Natural killer cell (primary cell): ENCODE results near the gene PLD4. TPM values are rescaled to one million over a fixed set of nuclear protein-coding genes. Genes with fewer than 3 reads are reported as not detected.
A peak's percentile ranks its signal among the peaks of the same experiment; 100 is the strongest.
"Not testable (repeated sequence)": the region's sequence is repeated elsewhere in the genome, so short reads cannot be mapped to it uniquely, and the experiment has no call there.

Experiments used
- ATAC-seq, 3 donors: fragments of 150-1000 bp in 2 of 3; fragments of 200-7000 bp in 1 of 3; cut with Tn5 transposase; 1 replicate in 1 of 3; 2 replicates in 2 of 3; pipeline ENCODE4 v1.10.0; 2021; ENCODE audit warnings: mild to moderate bottlenecking in 2 of 3, moderate library complexity in 2 of 3
- DNase-seq, 2 donors: peaks; one replicate each; pipeline versions ENCODE4 v3.0.0 to v3.0.0-alpha.2; 2013 to 2021; ENCODE audit warnings: mixed read lengths in 1 of 2
- H3K27ac ChIP-seq: one replicate; pipeline ENCODE4 v1.5.1; 2013; ENCODE audit warnings: mild to moderate bottlenecking, low read length
- H3K27me3 ChIP-seq: one replicate; pipeline ENCODE4 v1.6.1; 2013; ENCODE audit warnings: low read length; ENCODE audit not compliant: control insufficient read depth, insufficient read depth
- H3K36me3 ChIP-seq: one replicate; pipeline ENCODE4 v1.6.1; 2013; ENCODE audit warnings: low read length; ENCODE audit not compliant: control insufficient read depth, insufficient read depth
- H3K4me1 ChIP-seq: one replicate; pipeline ENCODE4 v1.6.1; 2013; ENCODE audit warnings: low read length; ENCODE audit not compliant: control insufficient read depth, insufficient read depth
- H3K4me3 ChIP-seq: one replicate; pipeline ENCODE4 v1.5.1; 2013; ENCODE audit warnings: low read length
- H3K9me3 ChIP-seq: one replicate; pipeline ENCODE4 v1.6.1; 2013; ENCODE audit warnings: low read length; ENCODE audit not compliant: control insufficient read depth, insufficient read depth
- H3K27ac Mint-ChIP-seq, 2 donors: one replicate each; pipeline ENCODE4 v1.8.0; 2022; ENCODE audit warnings: mild to moderate bottlenecking in 2 of 2, mixed read lengths in 2 of 2, moderate library complexity in 1 of 2
- H3K27me3 Mint-ChIP-seq, 2 donors: one replicate each; pipeline ENCODE4 v1.8.0; 2022; ENCODE audit warnings: low read depth in 2 of 2, mixed read lengths in 2 of 2
- H3K36me3 Mint-ChIP-seq: one replicate; pipeline ENCODE4 v1.8.0; 2022; ENCODE audit warnings: mixed read lengths
- H3K4me1 Mint-ChIP-seq, 2 donors: one replicate each; pipeline ENCODE4 v1.8.0; 2022; ENCODE audit warnings: mixed read lengths in 2 of 2
- H3K4me3 Mint-ChIP-seq: one replicate; pipeline ENCODE4 v1.8.0; 2022; ENCODE audit warnings: mild to moderate bottlenecking, moderate library complexity, mixed read lengths
- H3K9me3 Mint-ChIP-seq, 2 donors: one replicate each; pipeline ENCODE4 v1.8.0; 2022; ENCODE audit warnings: mixed read lengths in 2 of 2
- WGBS: methylation state at CpG from one replicate; pipeline ENCODE4 v1.1.7; 2013; ENCODE audit warnings: missing lambda C conversion rate; ENCODE audit not compliant: insufficient coverage; 5-methylcytosine and 5-hydroxymethylcytosine counted together
- intact Hi-C: fragments of 100-400 bp; cut with micrococcal nuclease; formaldehyde crosslinking; loops from one replicate; pipeline ENCODE4 v1.14.2; 2022
- total RNA-seq, 4 donors: library from RNA; stranded (reverse); fragments of 120-200 nt in 1 of 4; gene quantifications; one replicate each; pipeline versions ENCODE4 v1.2.3 to v1.2.4, GENCODE V29; 2013 to 2022
- TF ChIP-seq, protein P1 (sequence below): fragments of 200-600 bp; IDR thresholded peaks from one replicate; pipeline ENCODE4 v1.8.0; 2022; ENCODE audit warnings: antibody characterized with exemption

PLD4 gene
- total RNA-seq, 3 donors from 2014 or later (not counting 1 experiment from before 2014, with no cell fraction given) = 1.7 to 7.2 (median 2.9) TPM

DNA sequence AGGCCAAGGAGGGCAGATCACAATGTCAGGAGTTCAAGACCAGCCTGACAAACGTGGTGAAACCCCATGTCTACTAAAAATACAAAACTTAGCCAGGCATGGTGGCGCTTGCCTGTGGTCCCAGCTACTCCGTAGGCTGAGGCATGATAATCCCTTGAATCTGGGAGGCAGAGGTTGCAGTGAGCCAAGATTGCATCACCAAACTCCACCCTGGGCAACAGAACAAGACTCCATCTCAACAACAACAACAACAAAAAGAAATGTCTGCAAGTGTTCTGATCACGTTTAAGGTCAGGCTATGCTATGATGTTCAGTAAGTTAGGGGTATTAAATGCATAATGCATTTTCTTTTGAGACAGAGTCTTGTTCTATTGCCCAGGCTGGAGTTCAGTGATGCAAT, 6.7 kb upstream of the PLD4 start:
- Mint-ChIP-seq H3K4me3 (no peak overlapping the region), H3K9me3 (no peaks in the 10 kb centered on the region), H3K4me1 (no peaks in the 10 kb centered on the region), H3K27me3 (peaks cover 14 to 18% of the 10 kb centered on the region in 2 donors), H3K27ac (no peak overlapping the region), H3K36me3 (no peaks in the 10 kb centered on the region)
- Histone ChIP-seq H3K9me3 (no peaks in the 10 kb centered on the region), H3K27me3 (no peaks in the 10 kb centered on the region), H3K27ac (no peak overlapping the region), H3K4me1 (peaks cover 4% of the 10 kb centered on the region), H3K4me3 (no peak overlapping the region), H3K36me3 (no peaks in the 10 kb centered on the region)
- 84% methylated on average over 4 of the region's 4 CpGs for WGBS
- TF ChIP-seq, protein P1, sequence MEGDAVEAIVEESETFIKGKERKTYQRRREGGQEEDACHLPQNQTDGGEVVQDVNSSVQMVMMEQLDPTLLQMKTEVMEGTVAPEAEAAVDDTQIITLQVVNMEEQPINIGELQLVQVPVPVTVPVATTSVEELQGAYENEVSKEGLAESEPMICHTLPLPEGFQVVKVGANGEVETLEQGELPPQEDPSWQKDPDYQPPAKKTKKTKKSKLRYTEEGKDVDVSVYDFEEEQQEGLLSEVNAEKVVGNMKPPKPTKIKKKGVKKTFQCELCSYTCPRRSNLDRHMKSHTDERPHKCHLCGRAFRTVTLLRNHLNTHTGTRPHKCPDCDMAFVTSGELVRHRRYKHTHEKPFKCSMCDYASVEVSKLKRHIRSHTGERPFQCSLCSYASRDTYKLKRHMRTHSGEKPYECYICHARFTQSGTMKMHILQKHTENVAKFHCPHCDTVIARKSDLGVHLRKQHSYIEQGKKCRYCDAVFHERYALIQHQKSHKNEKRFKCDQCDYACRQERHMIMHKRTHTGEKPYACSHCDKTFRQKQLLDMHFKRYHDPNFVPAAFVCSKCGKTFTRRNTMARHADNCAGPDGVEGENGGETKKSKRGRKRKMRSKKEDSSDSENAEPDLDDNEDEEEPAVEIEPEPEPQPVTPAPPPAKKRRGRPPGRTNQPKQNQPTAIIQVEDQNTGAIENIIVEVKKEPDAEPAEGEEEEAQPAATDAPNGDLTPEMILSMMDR = no peak
- ATAC-seq (no peak), DNase-seq (no peak)
- intact Hi-C loops = no loop called here

DNA sequence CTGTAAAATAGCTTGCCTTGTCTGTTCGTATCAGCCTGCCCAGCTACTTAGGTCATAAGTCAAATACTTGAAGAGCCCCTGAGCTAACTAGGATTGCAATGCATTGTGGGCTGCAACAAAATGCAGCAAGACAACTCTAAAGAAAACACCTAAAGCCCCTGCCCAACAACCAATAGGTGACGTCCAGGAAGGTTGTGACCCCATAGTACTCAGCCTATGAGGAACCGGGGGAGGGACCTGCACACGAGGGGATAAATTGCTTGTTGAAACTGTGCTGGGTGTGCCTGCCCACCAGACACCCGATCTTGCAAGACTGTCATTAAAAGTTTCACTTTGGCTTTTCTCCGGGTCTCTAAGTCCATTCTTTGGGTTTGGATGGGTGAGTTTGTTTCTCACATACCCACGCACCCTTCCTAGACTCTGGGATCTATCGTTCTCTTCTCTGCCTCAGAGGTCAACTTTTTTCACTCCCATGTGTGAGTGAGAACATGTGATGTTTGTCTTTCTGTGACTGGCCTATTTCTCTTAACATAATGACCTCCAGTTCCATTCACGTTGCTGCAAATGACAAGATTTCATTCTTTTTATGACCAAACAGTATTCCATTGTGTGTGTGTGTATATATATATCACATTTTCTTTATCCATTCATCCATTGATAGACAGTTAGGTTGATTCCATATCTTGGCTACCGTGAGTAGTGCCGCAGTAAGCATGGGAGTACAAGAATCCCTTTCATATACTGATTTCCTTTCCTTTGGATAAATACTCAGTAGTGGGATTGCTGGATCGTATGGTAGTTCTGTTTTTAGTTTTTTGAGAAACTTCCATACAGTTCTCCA, 5.3 kb upstream of the PLD4 start:
- intact Hi-C loops, ATAC-seq, H3K4me3 ChIP-seq, H3K27ac Mint-ChIP-seq, H3K9me3 ChIP-seq, H3K27me3 ChIP-seq, H3K36me3 ChIP-seq, H3K27ac ChIP-seq, H3K4me3 Mint-ChIP-seq, DNase-seq, H3K36me3 Mint-ChIP-seq, H3K9me3 Mint-ChIP-seq, H3K4me1 Mint-ChIP-seq: not testable (repeated sequence)
- 87% methylated on average over 6 of the region's 12 CpGs for WGBS
- H3K4me1 ChIP-seq = peaks cover 15% of the 10 kb centered on the region
- H3K27me3 Mint-ChIP-seq = peaks cover 14 to 18% of the 10 kb centered on the region in 2 donors

- H3K27ac Mint-ChIP-seq = no peak overlapping the region
- Histone ChIP-seq H3K27ac (no peak overlapping the region), H3K4me3 (no peak overlapping the region), H3K4me1 (peaks cover 20% of the 10 kb centered on the region), H3K9me3 (no peaks in the 10 kb centered on the region), H3K27me3 (no peaks in the 10 kb centered on the region), H3K36me3 (no peaks in the 10 kb centered on the region)
- TF ChIP-seq, protein P1 = no peak
- H3K27me3 Mint-ChIP-seq = peaks cover 14 to 16% of the 10 kb centered on the region in 2 donors
- ATAC-seq (no peak), DNase-seq (no peak)
- intact Hi-C loops = no loop called here
- WGBS = 39% methylated on average over 3 of the region's 3 CpGs
- no peaks in the 10 kb centered on the region for H3K36me3 Mint-ChIP-seq
- no peaks in the 10 kb centered on the region for H3K9me3 Mint-ChIP-seq
- H3K4me3 Mint-ChIP-seq = no peak overlapping the region
- H3K4me1 Mint-ChIP-seq = no peaks in the 10 kb centered on the region
Measured at GRCh38 chr14:104919993-104920315, 4.7 kb upstream of the PLD4 start.

DNA sequence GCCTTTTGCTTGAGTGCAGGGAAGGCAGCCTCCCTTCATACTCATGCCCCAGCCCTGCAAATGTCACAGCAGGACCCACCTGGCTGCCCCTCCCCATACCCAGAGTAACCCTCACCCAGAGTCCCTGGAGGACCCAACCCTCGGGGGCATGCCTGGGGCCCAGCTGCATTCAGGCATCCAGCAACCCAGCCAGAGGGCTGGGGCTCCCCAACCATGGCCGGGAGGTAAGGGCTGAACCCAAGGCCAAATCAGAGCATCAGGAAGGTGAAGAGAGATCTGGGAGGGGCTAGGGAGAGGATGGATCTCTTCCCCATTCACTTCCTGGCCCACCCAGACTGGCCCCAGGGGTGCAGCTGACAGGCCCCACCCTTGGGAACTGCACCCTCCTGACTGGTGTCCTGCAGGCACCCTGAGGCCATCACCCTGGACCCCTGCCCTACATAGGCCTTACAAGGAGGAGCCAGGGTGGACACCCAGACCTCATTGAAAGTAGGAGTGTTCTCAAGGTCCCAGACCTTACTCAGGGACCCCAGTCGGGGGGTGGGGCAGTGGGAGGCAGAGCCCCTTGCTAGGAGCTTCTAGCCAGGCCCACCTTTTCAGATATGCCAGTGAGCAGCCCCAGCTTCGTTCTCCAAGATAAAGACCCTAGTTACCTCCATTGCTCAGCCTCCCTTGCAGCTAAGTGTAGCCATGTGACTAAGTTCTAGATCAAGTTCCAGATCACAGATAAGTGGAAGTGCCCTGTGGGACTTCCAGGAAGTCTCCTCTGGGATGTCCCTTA, 849 bp upstream of the PLD4 start:
- no peaks in the 10 kb centered on the region for H3K36me3 Mint-ChIP-seq
- H3K27ac Mint-ChIP-seq = no peak overlapping the region
- WGBS = 68% methylated on average over 4 of the region's 4 CpGs
- H3K27ac ChIP-seq = peak overlapping the region; percentile 11
- intact Hi-C loops = no loop called here
- TF ChIP-seq, protein P1 = no peak
- no peaks in the 10 kb centered on the region for H3K9me3 ChIP-seq
- no peaks in the 10 kb centered on the region for H3K27me3 ChIP-seq
- DNase-seq (no peak), ATAC-seq (no peak)
- H3K4me3 ChIP-seq = no peak overlapping the region
- H3K36me3 ChIP-seq = no peaks in the 10 kb centered on the region
- peaks cover 6 to 9% of the 10 kb centered on the region in 2 donors for H3K27me3 Mint-ChIP-seq
- H3K4me1 ChIP-seq = peaks cover 47% of the 10 kb centered on the region
- no peak overlapping the region for H3K4me3 Mint-ChIP-seq
- H3K4me1 Mint-ChIP-seq = no peaks in the 10 kb centered on the region
- H3K9me3 Mint-ChIP-seq = no peaks in the 10 kb centered on the region
